SK-N-SH treated with all-trans-retinoic acid at 6 μM for 48 hours (cell line): Measurements from ENCODE around the gene SKI.
A peak's percentile ranks its signal among the peaks of the same experiment; 100 is the strongest.

Source experiments
- ATAC-seq: fragments of 200-7000 bp; cut with Tn5 transposase; 3 replicates; pipeline ENCODE4 v1.9.1; 2020; ENCODE audit warnings: mild to moderate bottlenecking, moderate library complexity
- BACH2 ChIP-seq: fragments of 250-450 bp; sonication (Bioruptor Pico); IDR thresholded peaks from 2 replicates; pipeline ENCODE4 v1.9.0; 2021; ENCODE audit warnings: mild to moderate bottlenecking, borderline replicate concordance
- CREB5 ChIP-seq: fragments of 250-450 bp; sonication (Bioruptor Pico); IDR thresholded peaks from 2 replicates; pipeline ENCODE4 v1.5.1; 2020; ENCODE audit warnings: low read depth, mild to moderate bottlenecking, moderate library complexity
- CSDC2 ChIP-seq: fragments of 250-450 bp; sonication (Bioruptor Pico); IDR thresholded peaks from 2 replicates; pipeline ENCODE4 v1.5.0; 2020; ENCODE audit warnings: mild to moderate bottlenecking, moderate library complexity
- CSRNP3 ChIP-seq: fragments of 250-450 bp; sonication (Bioruptor Pico); IDR thresholded peaks from 2 replicates; pipeline ENCODE4 v1.5.1; 2021; ENCODE audit warnings: mild to moderate bottlenecking, moderate library complexity
- ESRRG ChIP-seq: fragments of 250-450 bp; sonication (Bioruptor Pico); IDR thresholded peaks from 2 replicates; pipeline ENCODE4 v1.6.1; 2021; ENCODE audit warnings: mild to moderate bottlenecking
- GLIS3 ChIP-seq: fragments of 250-450 bp; sonication (Bioruptor Pico); IDR thresholded peaks from 2 replicates; pipeline ENCODE4 v1.5.0; 2020; ENCODE audit warnings: mild to moderate bottlenecking, moderate library complexity
- ISL1 ChIP-seq: fragments of 250-450 bp; sonication (Bioruptor Pico); IDR thresholded peaks from 2 replicates; pipeline ENCODE4 v2.1.2; 2022; ENCODE audit warnings: mild to moderate bottlenecking, moderate library complexity
- OSR1 ChIP-seq: fragments of 250-450 bp; sonication (Bioruptor Pico); IDR thresholded peaks from 2 replicates; pipeline ENCODE4 v1.8.0; 2022; ENCODE audit warnings: moderate library complexity, mild to moderate bottlenecking, inconsistent platforms
- PATZ1 ChIP-seq: fragments of 250-450 bp; sonication (Bioruptor Pico); IDR thresholded peaks from 2 replicates; pipeline ENCODE4 v1.8.0; 2020; ENCODE audit warnings: mild to moderate bottlenecking, moderate library complexity, borderline replicate concordance
- POU6F1 ChIP-seq: fragments of 250-450 bp; sonication (Bioruptor Pico); IDR thresholded peaks from 2 replicates; pipeline ENCODE4 v1.8.0; 2021; ENCODE audit warnings: low read depth, mild to moderate bottlenecking, moderate library complexity, borderline replicate concordance
- PPARA ChIP-seq: fragments of 250-450 bp; sonication (Bioruptor Pico); IDR thresholded peaks from 2 replicates; pipeline ENCODE4 v1.5.0; 2020; ENCODE audit warnings: mild to moderate bottlenecking, borderline replicate concordance
- RARB ChIP-seq: fragments of 250-450 bp; sonication (Bioruptor Pico); IDR thresholded peaks from 2 replicates; pipeline ENCODE4 v1.8.0; 2021; ENCODE audit warnings: mild to moderate bottlenecking, moderate library complexity
- SNAI2 ChIP-seq: fragments of 250-450 bp; sonication (Bioruptor Pico); IDR thresholded peaks from 2 replicates; pipeline ENCODE4 v1.5.0; 2020; ENCODE audit warnings: mild to moderate bottlenecking, moderate library complexity
- TOX ChIP-seq: fragments of 250-450 bp; sonication (Bioruptor Pico); IDR thresholded peaks from 2 replicates; pipeline ENCODE4 v1.8.0; 2021; ENCODE audit warnings: mild to moderate bottlenecking, moderate library complexity, borderline replicate concordance
- TSHZ2 ChIP-seq: fragments of 250-450 bp; sonication (Bioruptor Pico); IDR thresholded peaks from 2 replicates; pipeline ENCODE4 v1.5.0; 2020; ENCODE audit warnings: mild to moderate bottlenecking, moderate library complexity
- ZC3H10 ChIP-seq: fragments of 250-450 bp; sonication (Bioruptor Pico); IDR thresholded peaks from 2 replicates; pipeline ENCODE4 v1.5.1; 2021; ENCODE audit warnings: mild to moderate bottlenecking, moderate library complexity
- ZFP30 ChIP-seq: fragments of 450-650 bp; formaldehyde crosslinking; IDR thresholded peaks from 2 replicates; pipeline ENCODE4 v1.5.0; 2022; ENCODE audit warnings: mild to moderate bottlenecking, moderate library complexity
- ZNF565 ChIP-seq: fragments of 450-650 bp; formaldehyde crosslinking; conservative IDR thresholded peaks from 2 replicates; pipeline ENCODE4 v1.5.0; 2020; ENCODE audit warnings: low read depth, mild to moderate bottlenecking, moderate library complexity
- ZNF70 ChIP-seq: fragments of 450-650 bp; formaldehyde crosslinking; IDR thresholded peaks from 2 replicates; pipeline ENCODE4 v1.5.0; 2020; ENCODE audit warnings: mild to moderate bottlenecking, moderate library complexity

The SKI gene

GRCh38 chr1:2230781-2231531, 2.8 kb downstream of the SKI start:
- TF ChIP-seq OSR1 (CRISPR knock-in tag) (no peak), ZNF565 (CRISPR knock-in tag) (no peak), ZFP30 (CRISPR knock-in tag) (no peak), CSRNP3 (CRISPR knock-in tag) (no peak), TOX (no peak), GLIS3 (CRISPR knock-in tag) (no peak), POU6F1 (CRISPR knock-in tag) (no peak), PPARA (CRISPR knock-in tag) (no peak), RARB (CRISPR knock-in tag) (no peak), ISL1 (CRISPR knock-in tag) (no peak), PATZ1 (CRISPR knock-in tag) (no peak), ZC3H10 (CRISPR knock-in tag) (no peak), ESRRG (CRISPR knock-in tag) (no peak), SNAI2 (no peak), TSHZ2 (no peak), CSDC2 (CRISPR knock-in tag) (no peak), CREB5 (CRISPR knock-in tag) (no peak), ZNF70 (no peak)
- TF ChIP-seq, all 23 proteins: peak for 0
- ATAC-seq, result no peak; the same call in 2 of the 3 replicates

GRCh38 chr1:2231532-2232254, 3.6 kb downstream of the SKI start:
- ATAC-seq, result peak; percentile 11
- TF ChIP-seq POU6F1 (CRISPR knock-in tag), result no peak
- no peak for TF ChIP-seq PPARA (CRISPR knock-in tag)
- no peak for TF ChIP-seq CREB5 (CRISPR knock-in tag)
- no peak for TF ChIP-seq TSHZ2
- no peak for TF ChIP-seq GLIS3 (CRISPR knock-in tag)
- TF ChIP-seq ZNF70, result no peak
- TF ChIP-seq ISL1 (CRISPR knock-in tag), result no peak
- TF ChIP-seq RARB (CRISPR knock-in tag), result no peak
- TF ChIP-seq BACH2 (CRISPR knock-in tag), result no peak
